GM18909 (cell line): Measurements from ENCODE around the gene NBEA.

Source experiments
- ATAC-seq: cut with Tn5 transposase; IDR thresholded peaks from one replicate; pipeline ENCODE4 v1.9.1; 2021; ENCODE audit warnings: mild to moderate bottlenecking; ENCODE audit not compliant: unreplicated experiment, poor library complexity

NBEA gene

GRCh38 chr13:35483761-35484160 is 541.7 kb downstream of the NBEA start:
- ATAC-seq, result no peak

GRCh38 chr13:35484384-35484783 is 542.3 kb downstream of the NBEA start:
- no peak for ATAC-seq

- no peak for ATAC-seq
These were observed 543.4 kb downstream of the NBEA start for GRCh38 chr13:35485424-35485823.

GRCh38 chr13:35489050-35489449 is 547.0 kb downstream of the NBEA start:
- no peak for ATAC-seq

- ATAC-seq, result no peak
These were observed 553.9 kb downstream of the NBEA start for GRCh38 chr13:35496006-35496405.

- ATAC-seq, result no peak
These were observed 554.8 kb downstream of the NBEA start for GRCh38 chr13:35496761-35497386.

- no peak for ATAC-seq
These were observed 556.2 kb downstream of the NBEA start for GRCh38 chr13:35498231-35498630.

GRCh38 chr13:35499196-35499662 is 557.2 kb downstream of the NBEA start:
- no peak for ATAC-seq

GRCh38 chr13:35499676-35500075 is 557.6 kb downstream of the NBEA start:
- ATAC-seq, result no peak

- ATAC-seq, result no peak
These were observed 558.1 kb downstream of the NBEA start for GRCh38 chr13:35500144-35500543.

GRCh38 chr13:35501661-35502235 is 559.7 kb downstream of the NBEA start:
- ATAC-seq, result no peak

- ATAC-seq, result no peak
These were observed 560.4 kb downstream of the NBEA start for GRCh38 chr13:35502456-35502855.

GRCh38 chr13:35512271-35512920 is 570.3 kb downstream of the NBEA start:
- ATAC-seq, result no peak

- ATAC-seq, result no peak
These were observed 572.0 kb downstream of the NBEA start for GRCh38 chr13:35514061-35514477.

- no peak for ATAC-seq
These were observed 572.9 kb downstream of the NBEA start for GRCh38 chr13:35514801-35515502.

- no peak for ATAC-seq
These were observed 576.4 kb downstream of the NBEA start for GRCh38 chr13:35518337-35518946.

GRCh38 chr13:35524171-35524570 is 582.1 kb downstream of the NBEA start:
- ATAC-seq, result no peak

GRCh38 chr13:35526577-35526976 is 584.5 kb downstream of the NBEA start:
- ATAC-seq, result no peak

- ATAC-seq, result no peak
These were observed 585.4 kb downstream of the NBEA start for GRCh38 chr13:35527451-35527850.

- ATAC-seq, result no peak
These were observed 588.1 kb downstream of the NBEA start for GRCh38 chr13:35530147-35530546.

GRCh38 chr13:35530581-35530980 is 588.5 kb downstream of the NBEA start:
- ATAC-seq, result no peak
